B cell (primary cell): ENCODE results near the gene TRAPPC12.
A peak's percentile ranks its signal among the peaks of the same experiment; 100 is the strongest.

ENCODE experiments used
- CTCF ChIP-seq: fragments of 200-600 bp; IDR thresholded peaks from one replicate; pipeline ENCODE4 v1.8.0; 2022; ENCODE audit warnings: antibody characterized with exemption, mild to moderate bottlenecking
- EZH2 ChIP-seq: IDR thresholded peaks from 2 replicates; pipeline ENCODE4 v1.6.1; 2012; ENCODE audit warnings: borderline replicate concordance, low read depth, mild to moderate bottlenecking, moderate library complexity, low read length; ENCODE audit not compliant: insufficient read depth, poor library complexity, severe bottlenecking

- peak; percentile 80 for TF ChIP-seq CTCF
- TF ChIP-seq EZH2 = no peak
Measured at GRCh38 chr2:3424171-3424795, 44.8 kb downstream of the TRAPPC12 start.
